ENCODE measurements around the gene CHST11.
A peak's percentile ranks its signal among the peaks of the same experiment; 100 is the strongest.

Gene CHST11

GRCh38 chr12:104635607-104636343 lies 179.0 kb downstream of the CHST11 start:
- no peak for DNase-seq

- no peak for DNase-seq
Measured at GRCh38 chr12:104636496-104636895, 179.7 kb downstream of the CHST11 start.

GRCh38 chr12:104637604-104638003 lies 180.9 kb downstream of the CHST11 start:
- no peak for DNase-seq

- no peak for DNase-seq
Measured at GRCh38 chr12:104638218-104638850, 181.6 kb downstream of the CHST11 start.

- DNase-seq = no peak
Measured at GRCh38 chr12:104638851-104639240, 182.1 kb downstream of the CHST11 start.

- DNase-seq = no peak
Measured at GRCh38 chr12:104640956-104641355, 184.2 kb downstream of the CHST11 start.

GRCh38 chr12:104641862-104642261 lies 185.1 kb downstream of the CHST11 start:
- peak; percentile 52 for DNase-seq

- peak; percentile 41 for DNase-seq
Measured at GRCh38 chr12:104643093-104643818, 186.5 kb downstream of the CHST11 start.

- peak; percentile 36 for DNase-seq
Measured at GRCh38 chr12:104643819-104644669, 187.3 kb downstream of the CHST11 start.

GRCh38 chr12:104648756-104649155 lies 192.0 kb downstream of the CHST11 start:
- no peak for DNase-seq

GRCh38 chr12:104649217-104649824 lies 192.6 kb downstream of the CHST11 start:
- DNase-seq = no peak

GRCh38 chr12:104649921-104650320 lies 193.2 kb downstream of the CHST11 start:
- DNase-seq = no peak

GRCh38 chr12:104650541-104650940 lies 193.8 kb downstream of the CHST11 start:
- no peak for DNase-seq

- DNase-seq = no peak
Measured at GRCh38 chr12:104651811-104652210, 195.1 kb downstream of the CHST11 start.

GRCh38 chr12:104652358-104652757 lies 195.6 kb downstream of the CHST11 start:
- DNase-seq = no peak

GRCh38 chr12:104652910-104653309 lies 196.2 kb downstream of the CHST11 start:
- DNase-seq = no peak

GRCh38 chr12:104653730-104654664 lies 197.2 kb downstream of the CHST11 start:
- DNase-seq = peak; percentile 64

- no peak for DNase-seq
Measured at GRCh38 chr12:104654665-104655609, 198.2 kb downstream of the CHST11 start.

- DNase-seq = no peak
Measured at GRCh38 chr12:104656383-104656782, 199.6 kb downstream of the CHST11 start.

- DNase-seq = no peak
Measured at GRCh38 chr12:104656921-104657320, 200.2 kb downstream of the CHST11 start.
